NT2/D1 (cell line): ENCODE data around the gene TPK1.
"Not testable (repeated sequence)": the region's sequence is repeated elsewhere in the genome, so short reads cannot be mapped to it uniquely, and the experiment has no call there.

ENCODE experiments used
- DNase-seq: peaks from one replicate; pipeline ENCODE4 v3.0.0-alpha.2; 2011; ENCODE audit warnings: low read depth, low spot score
- H3K27me3 ChIP-seq: 2 replicates; pipeline ENCODE4 v1.6.0; 2011; ENCODE audit warnings: mild to moderate bottlenecking; ENCODE audit not compliant: insufficient read length, insufficient read depth
- H3K36me3 ChIP-seq: 2 replicates; pipeline ENCODE4 v1.6.1; 2011; ENCODE audit warnings: mild to moderate bottlenecking, low read length, mixed read lengths; ENCODE audit not compliant: insufficient read depth, insufficient read length
- H3K4me1 ChIP-seq: 2 replicates; pipeline ENCODE4 v1.5.1; 2011; ENCODE audit not compliant: insufficient read depth, insufficient read length
- H3K4me3 ChIP-seq: 2 replicates; pipeline ENCODE4 v1.5.1; 2011; ENCODE audit warnings: low read depth; ENCODE audit not compliant: insufficient read length
- H3K9ac ChIP-seq: 2 replicates; pipeline ENCODE4 v1.6.0; 2011; ENCODE audit warnings: low read depth; ENCODE audit not compliant: insufficient read length
- H3K9me3 ChIP-seq: 2 replicates; pipeline ENCODE4 v1.5.1; 2011; ENCODE audit warnings: mild to moderate bottlenecking, low read length; ENCODE audit not compliant: insufficient read depth
- SUZ12 ChIP-seq: IDR thresholded peaks from 2 replicates; pipeline ENCODE4 v1.6.1; 2011; ENCODE audit not compliant: insufficient read length, insufficient read depth; ENCODE audit errors: extremely low read depth
- YY1 ChIP-seq: IDR thresholded peaks from 2 replicates; pipeline ENCODE4 v1.6.1; 2011; ENCODE audit not compliant: insufficient read length, insufficient read depth
- ZNF274 ChIP-seq: IDR thresholded peaks from 2 replicates; pipeline ENCODE4 v1.6.1; 2011; ENCODE audit warnings: mild to moderate bottlenecking, low read depth, low read length

Gene TPK1

DNA sequence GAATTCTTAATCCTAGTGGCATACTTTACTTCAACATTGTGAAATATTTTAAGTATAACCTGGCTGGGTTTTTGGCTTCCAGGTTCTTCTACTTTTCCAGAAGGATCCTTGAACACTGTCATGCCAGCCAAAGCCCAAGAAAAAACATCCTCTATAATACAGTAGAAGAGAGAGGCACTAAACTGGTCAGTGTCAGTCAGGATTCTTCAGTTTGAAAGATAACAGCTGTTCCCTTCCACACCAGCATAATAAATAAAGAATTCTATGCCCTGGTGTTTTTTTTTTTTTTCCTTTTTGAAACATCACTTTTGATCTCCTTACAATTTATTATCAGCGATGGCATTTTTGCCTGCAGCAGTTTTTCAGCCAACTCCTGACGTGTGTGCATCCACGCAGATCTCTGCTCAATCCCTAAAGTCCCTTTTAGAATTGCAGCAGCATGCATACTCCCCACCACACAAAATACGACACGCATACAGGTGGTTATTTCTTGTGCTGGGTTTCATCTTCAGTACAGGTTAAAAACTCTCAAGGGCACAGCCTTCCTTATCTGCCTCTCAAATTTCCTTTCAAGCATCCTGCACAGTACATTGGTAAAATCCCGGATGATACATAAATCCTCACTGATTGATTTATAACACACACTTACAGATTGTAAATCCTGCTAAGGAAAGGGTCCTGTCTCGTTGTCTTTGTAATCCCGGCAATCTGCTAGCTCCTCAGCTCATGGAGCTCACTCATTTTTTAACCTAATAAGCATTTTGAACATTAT lies 100.2 kb downstream of the TPK1 start:
- Histone ChIP-seq H3K36me3 (no peaks in the 10 kb centered on the region), H3K9ac (no peak overlapping the region), H3K4me3 (no peak overlapping the region), H3K9me3 (no peaks in the 10 kb centered on the region), H3K4me1 (no peaks in the 10 kb centered on the region), H3K27me3 (no peaks in the 10 kb centered on the region)
- no peak for TF ChIP-seq ZNF274
- no peak for TF ChIP-seq YY1
- TF ChIP-seq SUZ12: no peak
- DNase-seq: no peak

DNA sequence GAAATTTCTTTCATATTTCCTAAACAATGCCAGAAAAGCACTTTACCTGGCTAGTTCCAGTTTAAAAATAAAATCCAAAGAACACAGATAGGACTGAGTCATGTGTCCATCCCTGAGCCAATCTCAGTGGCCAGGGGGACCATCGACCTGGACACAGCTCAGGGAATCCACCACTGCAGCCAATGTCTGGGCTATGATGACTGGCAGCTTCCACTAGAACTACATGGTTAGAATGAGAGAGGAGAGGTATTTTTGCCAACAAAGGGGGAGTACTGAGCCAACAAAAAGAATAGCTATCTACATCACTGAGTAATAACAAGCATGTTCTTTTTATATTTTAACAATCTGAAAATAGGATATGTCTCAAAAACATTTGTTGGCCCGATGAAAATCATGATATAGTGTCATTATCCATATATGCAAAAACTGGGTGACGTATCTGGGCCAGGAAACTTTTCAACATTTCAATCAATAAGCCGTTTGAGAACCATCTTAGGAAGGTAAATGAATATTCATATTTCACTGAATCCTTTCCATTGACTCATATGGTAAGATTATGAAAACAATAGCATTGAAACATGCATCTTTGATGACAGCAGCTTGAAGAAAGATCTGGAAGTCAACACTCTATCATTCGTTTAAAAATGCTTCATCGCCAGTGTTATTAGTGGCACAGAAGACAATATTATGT lies 104.0 kb downstream of the TPK1 start:
- no peak overlapping the region for H3K9ac ChIP-seq
- H3K4me3 ChIP-seq: no peak overlapping the region
- no peaks in the 10 kb centered on the region for H3K9me3 ChIP-seq
- H3K27me3 ChIP-seq: no peaks in the 10 kb centered on the region
- H3K36me3 ChIP-seq: no peaks in the 10 kb centered on the region
- TF ChIP-seq ZNF274: no peak
- no peak for TF ChIP-seq YY1
- no peak for TF ChIP-seq SUZ12
- no peaks in the 10 kb centered on the region for H3K4me1 ChIP-seq
- DNase-seq: no peak

- no peak for DNase-seq
- Histone ChIP-seq H3K4me3 (no peak overlapping the region), H3K9me3 (no peaks in the 10 kb centered on the region), H3K27me3 (no peaks in the 10 kb centered on the region), H3K9ac (no peak overlapping the region), H3K4me1 (no peaks in the 10 kb centered on the region), H3K36me3 (no peaks in the 10 kb centered on the region)
- TF ChIP-seq YY1: no peak
- TF ChIP-seq SUZ12: no peak
Measured at GRCh38 chr7:144730224-144730623, 105.6 kb downstream of the TPK1 start.

DNA sequence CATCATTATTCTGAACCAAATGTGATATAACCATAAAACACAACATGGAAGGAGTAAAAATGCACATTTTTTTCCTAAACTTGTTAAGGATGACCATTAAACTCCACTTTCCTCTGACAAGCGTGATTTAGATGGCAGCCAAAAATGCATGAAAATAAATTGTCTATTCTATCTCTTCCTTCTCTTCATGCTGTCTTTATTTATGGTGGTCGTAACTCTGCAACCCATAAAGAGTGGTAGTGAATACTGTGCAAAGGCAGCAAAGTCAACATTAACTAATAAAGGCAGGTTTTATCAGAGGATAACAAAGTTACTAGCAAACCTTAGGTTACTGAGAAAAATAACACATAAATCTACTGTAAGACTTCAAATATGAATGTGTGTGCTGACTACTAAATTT lies 106.6 kb downstream of the TPK1 start:
- H3K9me3 ChIP-seq: no peaks in the 10 kb centered on the region
- H3K36me3 ChIP-seq: no peaks in the 10 kb centered on the region
- no peak overlapping the region for H3K9ac ChIP-seq
- DNase-seq: no peak
- H3K27me3 ChIP-seq: no peaks in the 10 kb centered on the region
- H3K4me1 ChIP-seq: no peaks in the 10 kb centered on the region
- no peak overlapping the region for H3K4me3 ChIP-seq
- TF ChIP-seq SUZ12 (no peak), YY1 (no peak), ZNF274 (no peak)

- Histone ChIP-seq H3K9ac (no peak overlapping the region), H3K9me3 (no peaks in the 10 kb centered on the region), H3K36me3 (no peaks in the 10 kb centered on the region), H3K27me3 (no peaks in the 10 kb centered on the region), H3K4me1 (no peaks in the 10 kb centered on the region), H3K4me3 (no peak overlapping the region)
- no peak for TF ChIP-seq YY1
- TF ChIP-seq ZNF274: no peak
- no peak for TF ChIP-seq SUZ12
- no peak for DNase-seq
Measured at GRCh38 chr7:144728551-144728950, 107.3 kb downstream of the TPK1 start.

- not testable (repeated sequence) for H3K9ac ChIP-seq, H3K27me3 ChIP-seq, DNase-seq, H3K4me3 ChIP-seq, H3K9me3 ChIP-seq, H3K4me1 ChIP-seq, H3K36me3 ChIP-seq
Measured at GRCh38 chr7:144726840-144727239, 109.0 kb downstream of the TPK1 start.

GRCh38 chr7:144725070-144725469 lies 110.8 kb downstream of the TPK1 start:
- Histone ChIP-seq H3K36me3 (no peaks in the 10 kb centered on the region), H3K4me1 (no peaks in the 10 kb centered on the region), H3K4me3 (no peak overlapping the region), H3K9ac (no peak overlapping the region), H3K9me3 (no peaks in the 10 kb centered on the region), H3K27me3 (no peaks in the 10 kb centered on the region)
- DNase-seq: no peak
- TF ChIP-seq YY1 (no peak), ZNF274 (no peak), SUZ12 (no peak)

- no peaks in the 10 kb centered on the region for H3K4me1 ChIP-seq
- peaks cover 12% of the 10 kb centered on the region; the same call in 1 of the 2 replicates for H3K9me3 ChIP-seq
- no peak for TF ChIP-seq ZNF274
- no peak for TF ChIP-seq SUZ12
- no peak for TF ChIP-seq YY1
- H3K4me3 ChIP-seq: no peak overlapping the region
- DNase-seq: no peak
- no peaks in the 10 kb centered on the region for H3K27me3 ChIP-seq
- no peak overlapping the region for H3K9ac ChIP-seq
- no peaks in the 10 kb centered on the region for H3K36me3 ChIP-seq
Measured at GRCh38 chr7:144723301-144723700, 112.6 kb downstream of the TPK1 start.
